Measurements from ENCODE around the gene ZP1.

DNA sequence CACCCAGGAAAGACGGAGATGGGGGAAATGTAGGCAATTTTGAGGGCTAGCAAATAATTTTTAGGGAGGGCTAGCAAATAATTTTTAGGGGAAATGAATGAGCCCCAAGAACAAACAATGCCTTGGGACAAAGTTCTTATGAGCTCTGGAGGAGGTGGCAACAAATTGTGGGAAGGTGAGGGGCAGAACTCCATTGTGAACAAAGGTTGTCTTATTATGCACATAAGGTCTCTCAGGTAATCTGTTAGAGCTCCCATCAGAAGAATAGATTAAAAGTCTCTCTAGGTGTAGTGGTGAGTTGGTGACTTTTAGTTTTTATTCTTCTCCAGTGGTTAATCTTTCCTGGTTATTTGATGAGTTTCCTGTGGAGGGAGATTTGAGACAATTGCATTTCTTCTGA is 41.5 kb downstream of the ZP1 start:
- TF ChIP-seq POLR2A (IDR thresholded peaks at IDR 0.05; ENCODE audit: low read depth, low read length) (no peak), POLR2AphosphoS5 (IDR thresholded peaks at IDR 0.05; ENCODE audit: low read depth, low read length) (no peak)
